ENCODE results near the gene FLVCR2. TPM values are rescaled to one million over a fixed set of nuclear protein-coding genes. Genes with fewer than 3 reads are reported as not detected.
"Not testable (repeated sequence)": the region's sequence is repeated elsewhere in the genome, so short reads cannot be mapped to it uniquely, and the experiment has no call there.

The FLVCR2 gene
- total RNA-seq, 2 experiments from 2014 or later = 0.71 to 2.3 TPM

GRCh38 chr14:75685910-75686309, 107.5 kb downstream of the FLVCR2 start:
- no peaks in the 10 kb centered on the region for H3K9me3 Mint-ChIP-seq

GRCh38 chr14:75689012-75689411, 110.6 kb downstream of the FLVCR2 start:
- DNase-seq = no peak
- peaks cover 3% of the 10 kb centered on the region for H3K9me3 Mint-ChIP-seq
- no peak overlapping the region for H3K27ac ChIP-seq (ENCODE audit: low read depth in 1 of 2, low read length in 2 of 2)
- ChIA-PET CTCF (no interaction called here), POLR2A (no interaction called here)
- H3K36me3 ChIP-seq (ENCODE audit: insufficient read depth, low read length) = peaks cover 28% of the 10 kb centered on the region
- no peaks in the 10 kb centered on the region for H3K27me3 ChIP-seq (ENCODE audit: control insufficient read depth in 1 of 2, insufficient read depth in 2 of 2, low read length in 2 of 2)
- peaks cover 76% of the 10 kb centered on the region for H3K36me3 Mint-ChIP-seq (ENCODE audit: low read depth)
- H3K4me1 Mint-ChIP-seq (ENCODE audit: low read depth) = no peaks in the 10 kb centered on the region
- H3K4me3 Mint-ChIP-seq = no peak overlapping the region
- intact Hi-C loops (cut with DNase I, micrococcal nuclease) = no loop called here
- TF ChIP-seq CTCF (IDR thresholded peaks at IDR 0.05) = no peak
- H3K27me3 Mint-ChIP-seq = no peaks in the 10 kb centered on the region
- H3K9me3 ChIP-seq (ENCODE audit: control insufficient read depth in 1 of 2, insufficient read depth in 1 of 2, low read length in 2 of 2) = no peaks in the 10 kb centered on the region
- H3K4me3 ChIP-seq (ENCODE audit: low read length) = no peak overlapping the region
- no peaks in the 10 kb centered on the region for H3K4me1 ChIP-seq (ENCODE audit: insufficient read depth, low read length)
- H3K27ac Mint-ChIP-seq = no peak overlapping the region
- ATAC-seq (ENCODE audit: poor library complexity) = no peak

More at GRCh38 chr14:75685910-75686309, 107.5 kb downstream of the FLVCR2 start:
- Mint-ChIP-seq H3K27ac (no peak overlapping the region), H3K36me3 (ENCODE audit: low read depth) (peaks cover 75% of the 10 kb centered on the region), H3K4me1 (ENCODE audit: low read depth) (no peaks in the 10 kb centered on the region), H3K4me3 (no peak overlapping the region), H3K27me3 (no peaks in the 10 kb centered on the region)
- POLR2A ChIA-PET = no interaction called here
- Histone ChIP-seq H3K27ac (ENCODE audit: low read depth in 1 of 2, low read length in 2 of 2) (no peak overlapping the region), H3K4me3 (ENCODE audit: low read length) (no peak overlapping the region), H3K9me3 (ENCODE audit: control insufficient read depth in 1 of 2, insufficient read depth in 1 of 2, low read length in 2 of 2) (no peaks in the 10 kb centered on the region), H3K27me3 (ENCODE audit: control insufficient read depth in 1 of 2, insufficient read depth in 2 of 2, low read length in 2 of 2) (no peaks in the 10 kb centered on the region), H3K4me1 (ENCODE audit: insufficient read depth, low read length) (no peaks in the 10 kb centered on the region), H3K36me3 (ENCODE audit: insufficient read depth, low read length) (peaks cover 32% of the 10 kb centered on the region)
- ATAC-seq (ENCODE audit: poor library complexity) (no peak), DNase-seq (no peak)
- CTCF ChIA-PET = interaction anchor here (0.6 kb wide), 1 partner anchor 26 kb away, joined by 3 read pairs; no protein-coding TSS in a partner anchor
- no peak for TF ChIP-seq CTCF (IDR thresholded peaks at IDR 0.05)
- intact Hi-C loops (cut with DNase I, micrococcal nuclease) = no loop called here

- Histone ChIP-seq H3K36me3 (ENCODE audit: insufficient read depth, low read length) (peaks cover 22% of the 10 kb centered on the region), H3K27me3 (ENCODE audit: control insufficient read depth in 1 of 2, insufficient read depth in 2 of 2, low read length in 2 of 2) (no peaks in the 10 kb centered on the region), H3K9me3 (ENCODE audit: control insufficient read depth in 1 of 2, insufficient read depth in 1 of 2, low read length in 2 of 2) (peaks cover 0 to 4% of the 10 kb centered on the region in 2 experiments), H3K4me3 (ENCODE audit: low read length) (no peak overlapping the region), H3K27ac (ENCODE audit: low read depth in 1 of 2, low read length in 2 of 2) (no peak overlapping the region), H3K4me1 (ENCODE audit: insufficient read depth, low read length) (no peaks in the 10 kb centered on the region)
- Mint-ChIP-seq H3K4me3 (no peak overlapping the region), H3K27me3 (no peaks in the 10 kb centered on the region), H3K4me1 (ENCODE audit: low read depth) (no peaks in the 10 kb centered on the region), H3K27ac (no peak overlapping the region), H3K36me3 (ENCODE audit: low read depth) (peaks cover 77% of the 10 kb centered on the region), H3K9me3 (peaks cover 6% of the 10 kb centered on the region)
- intact Hi-C loops (cut with DNase I, micrococcal nuclease) = no loop called here
- TF ChIP-seq CTCF (IDR thresholded peaks at IDR 0.05) = no peak
- DNase-seq (no peak), ATAC-seq (ENCODE audit: poor library complexity) (no peak)
- ChIA-PET POLR2A (no interaction called here), CTCF (no interaction called here)
Measured at GRCh38 chr14:75690010-75690409, 111.6 kb downstream of the FLVCR2 start.

GRCh38 chr14:75695025-75695424, 116.6 kb downstream of the FLVCR2 start:
- H3K9me3 Mint-ChIP-seq; H3K27me3 Mint-ChIP-seq; H3K9me3 ChIP-seq (ENCODE audit: control insufficient read depth in 1 of 2, insufficient read depth in 1 of 2, low read length in 2 of 2); POLR2A ChIA-PET; DNase-seq; H3K27ac ChIP-seq (ENCODE audit: low read depth in 1 of 2, low read length in 2 of 2); CTCF ChIA-PET; H3K4me3 ChIP-seq (ENCODE audit: low read length); ATAC-seq (ENCODE audit: poor library complexity); H3K27ac Mint-ChIP-seq; intact Hi-C loops (cut with DNase I, micrococcal nuclease); H3K4me1 Mint-ChIP-seq (ENCODE audit: low read depth); H3K4me1 ChIP-seq (ENCODE audit: insufficient read depth, low read length); H3K27me3 ChIP-seq (ENCODE audit: control insufficient read depth in 1 of 2, insufficient read depth in 2 of 2, low read length in 2 of 2); H3K4me3 Mint-ChIP-seq: not testable (repeated sequence)
- peaks cover 97% of the 10 kb centered on the region for H3K36me3 Mint-ChIP-seq (ENCODE audit: low read depth)
- H3K36me3 ChIP-seq (ENCODE audit: insufficient read depth, low read length) = peaks cover 27% of the 10 kb centered on the region
